GM12891 (cell line): ENCODE results near the gene PPP1R13L.

Experiments
- POLR2A ChIP-seq: IDR thresholded peaks from 2 replicates; pipeline ENCODE4 v1.6.1; 2011; ENCODE audit warnings: low read depth, low read length, control low read depth
- POLR2AphosphoS5 ChIP-seq: IDR thresholded peaks from 2 replicates; pipeline ENCODE4 v1.6.1; 2011; ENCODE audit warnings: low read depth, low read length, control low read depth
- POU2F2 ChIP-seq: IDR thresholded peaks from 2 replicates; pipeline ENCODE4 v1.6.1; 2011; ENCODE audit warnings: low read depth, mild to moderate bottlenecking, control low read depth, low read length, moderate library complexity
- SPI1 ChIP-seq: IDR thresholded peaks from 2 replicates; pipeline ENCODE4 v1.6.1; 2011; ENCODE audit warnings: low read depth, low read length, control low read depth

DNA sequence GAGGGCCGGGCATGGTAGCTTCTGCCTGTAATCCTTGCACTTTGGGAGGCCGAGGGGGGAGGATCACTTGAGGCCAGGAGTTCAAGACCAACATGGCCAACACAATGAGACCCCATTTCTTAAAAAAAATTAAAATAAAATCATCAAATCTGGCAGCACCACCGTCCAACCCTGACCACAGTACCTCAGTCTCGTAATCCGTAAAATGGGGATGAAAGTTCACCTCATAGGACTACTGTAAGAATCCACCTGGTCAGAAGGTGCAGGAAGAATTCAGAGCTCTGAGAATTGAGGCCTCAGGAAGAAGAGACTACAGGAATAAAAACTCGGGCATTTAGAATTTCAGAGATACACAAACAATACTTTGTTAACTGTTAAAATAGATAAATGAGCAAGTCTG, 3.1 kb downstream of the PPP1R13L start:
- TF ChIP-seq POLR2AphosphoS5 = no peak
- TF ChIP-seq SPI1 = no peak
- TF ChIP-seq POLR2A = no peak
- no peak for TF ChIP-seq POU2F2
